ENCODE measurements around the gene RSRP1. TPM values are rescaled to one million over a fixed set of nuclear protein-coding genes. Genes with fewer than 3 reads are reported as not detected.

Gene RSRP1
- polyA plus RNA-seq, 2 of the 4 experiments (the other 2 are of a cell fraction) = 34.5 to 50.6 TPM

DNA sequence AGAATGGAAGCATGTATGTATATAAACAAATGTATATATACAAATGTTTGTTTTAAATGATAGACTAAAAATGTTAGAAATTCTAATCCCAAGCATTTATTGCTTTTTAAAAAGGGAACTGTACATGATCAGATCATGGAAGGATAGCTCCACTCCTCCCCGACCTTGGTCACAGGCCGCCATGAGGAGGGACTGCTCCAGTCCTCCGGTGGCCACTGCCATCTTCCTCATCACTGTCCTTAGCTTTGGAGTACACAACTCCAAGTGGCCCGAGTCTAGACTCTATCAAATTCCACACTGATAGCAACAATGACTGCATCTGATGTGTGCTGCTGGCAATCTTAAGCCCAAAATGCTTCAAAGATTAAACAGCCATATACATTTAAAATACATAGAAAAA, 24.6 kb downstream of the RSRP1 start (continued):
- TF ChIP-seq NPAS2 (CRISPR knock-in tag; IDR thresholded peaks at IDR 0.05; ENCODE audit: borderline replicate concordance) (no peak), FOSL2 (IDR thresholded peaks at IDR 0.05) (no peak), FOSL2 (CRISPR knock-in tag; IDR thresholded peaks at IDR 0.05) (no peak)

DNA sequence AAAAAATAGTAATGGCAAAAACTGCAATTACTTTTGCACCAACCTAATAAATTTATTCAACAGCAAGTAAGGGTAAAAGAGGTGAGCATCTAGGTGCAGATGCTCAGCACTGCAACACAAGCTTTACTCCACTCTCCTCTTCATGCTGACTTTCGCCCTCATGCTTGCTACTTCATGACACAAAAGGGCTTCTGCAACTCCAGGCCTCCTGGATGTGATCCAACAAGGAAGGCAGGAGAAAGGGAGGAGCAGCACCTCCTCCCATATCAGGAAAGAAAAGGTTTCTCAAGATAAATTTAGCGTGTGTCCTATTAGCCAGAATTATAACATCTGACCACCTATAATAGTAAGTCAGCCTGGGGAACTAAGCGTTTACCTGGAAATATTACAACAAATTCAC, 26.6 kb downstream of the RSRP1 start:
- TF ChIP-seq SMC3 (IDR thresholded peaks at IDR 0.05) (no peak), GATA3 (IDR thresholded peaks at IDR 0.05; ENCODE audit: borderline replicate concordance) (no peak), RNF2 (IDR thresholded peaks at IDR 0.05; ENCODE audit: borderline replicate concordance, low read depth) (no peak), EHF (CRISPR knock-in tag; IDR thresholded peaks at IDR 0.05) (no peak), SREBF2 (IDR thresholded peaks at IDR 0.05) (no peak), EP300 (IDR thresholded peaks at IDR 0.05) (no peak), HEYL (CRISPR knock-in tag; IDR thresholded peaks at IDR 0.05) (no peak), JUN (IDR thresholded peaks at IDR 0.05) (no peak)
- WGBS (ENCODE audit: missing lambda C conversion rate) = 90% methylated on average over 3 of the region's 3 CpGs
- ChIA-PET CTCF (interaction anchor here (0.6 kb wide), 1 partner anchor 134 kb away, joined by 3 read pairs; no protein-coding TSS in a partner anchor), POLR2A (no interaction called here)
- no peak overlapping the region for H3K4me2 ChIP-seq
- no peak for DNase-seq (ENCODE audit: low read depth in 1 of 2, low spot score in 1 of 2)
- H3K4me3 ChIP-seq = no peak overlapping the region
- no peak for ATAC-seq
- no peaks in the 10 kb centered on the region for H3K4me1 ChIP-seq
- no peaks in the 10 kb centered on the region for H3K9me3 ChIP-seq
- no peak overlapping the region for H3K27ac ChIP-seq
- no peak for FAIRE-seq

DNA sequence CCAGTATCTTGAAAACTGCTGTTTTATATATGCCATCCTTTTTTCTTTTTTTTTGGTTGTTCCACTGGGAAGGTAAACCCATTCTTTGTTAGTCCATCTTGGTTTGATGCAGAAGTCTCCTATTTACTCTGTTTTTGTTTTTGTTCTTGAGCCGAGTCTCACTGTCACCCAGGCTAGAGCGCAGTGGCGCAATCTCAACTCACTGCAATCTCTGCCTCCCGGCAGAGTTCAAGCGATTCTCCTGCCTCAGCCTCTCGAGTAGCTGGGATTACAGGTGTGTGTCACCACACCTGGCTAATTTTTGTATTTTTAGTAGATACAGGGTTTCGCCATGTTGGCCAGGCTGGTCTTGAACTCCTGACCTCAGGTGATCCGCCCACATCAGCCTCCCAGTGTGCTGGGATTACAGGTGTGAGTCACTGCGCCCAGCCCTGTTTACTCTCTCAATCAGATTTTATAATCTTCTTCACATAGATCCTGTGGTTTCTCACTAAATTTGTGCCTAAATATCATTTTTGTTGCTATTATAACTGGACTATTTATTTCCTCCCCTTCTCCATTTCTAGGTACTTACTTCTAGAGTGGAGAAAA, 27.5 kb downstream of the RSRP1 start:
- Histone ChIP-seq H3K4me1 (no peaks in the 10 kb centered on the region), H3K4me2 (no peak overlapping the region), H3K9me3 (no peaks in the 10 kb centered on the region), H3K4me3 (no peak overlapping the region), H3K27ac (no peak overlapping the region)
- ATAC-seq (no peak), DNase-seq (ENCODE audit: low read depth in 1 of 2, low spot score in 1 of 2) (no peak), FAIRE-seq (no peak)
- CTCF ChIA-PET = no interaction called here
- POLR2A ChIA-PET = no interaction called here
- WGBS (ENCODE audit: missing lambda C conversion rate) = 93% methylated on average over 9 of the region's 9 CpGs
- TF ChIP-seq ZFP36 (IDR thresholded peaks at IDR 0.05; ENCODE audit: borderline replicate concordance, partially characterized antibody) (no peak), HEYL (CRISPR knock-in tag; IDR thresholded peaks at IDR 0.05) (no peak), ZSCAN20 (CRISPR knock-in tag; IDR thresholded peaks at IDR 0.05) (no peak), NPAS2 (CRISPR knock-in tag; IDR thresholded peaks at IDR 0.05; ENCODE audit: borderline replicate concordance) (no peak), ESRRA (IDR thresholded peaks at IDR 0.05; ENCODE audit: borderline replicate concordance, low read length) (no peak), RAD21 (conservative IDR thresholded peaks at IDR 0.05 in 1 of 2, IDR thresholded peaks at IDR 0.05 in 1 of 2) (no peak), RARB (CRISPR knock-in tag; IDR thresholded peaks at IDR 0.05) (no peak), GATA3 (IDR thresholded peaks at IDR 0.05; ENCODE audit: borderline replicate concordance) (no peak), FOSL2 (IDR thresholded peaks at IDR 0.05) (no peak), FOSL2 (CRISPR knock-in tag; IDR thresholded peaks at IDR 0.05) (no peak)
- TF ChIP-seq, protein P1, sequence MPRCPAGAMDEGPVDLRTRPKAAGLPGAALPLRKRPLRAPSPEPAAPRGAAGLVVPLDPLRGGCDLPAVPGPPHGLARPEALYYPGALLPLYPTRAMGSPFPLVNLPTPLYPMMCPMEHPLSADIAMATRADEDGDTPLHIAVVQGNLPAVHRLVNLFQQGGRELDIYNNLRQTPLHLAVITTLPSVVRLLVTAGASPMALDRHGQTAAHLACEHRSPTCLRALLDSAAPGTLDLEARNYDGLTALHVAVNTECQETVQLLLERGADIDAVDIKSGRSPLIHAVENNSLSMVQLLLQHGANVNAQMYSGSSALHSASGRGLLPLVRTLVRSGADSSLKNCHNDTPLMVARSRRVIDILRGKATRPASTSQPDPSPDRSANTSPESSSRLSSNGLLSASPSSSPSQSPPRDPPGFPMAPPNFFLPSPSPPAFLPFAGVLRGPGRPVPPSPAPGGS (IDR thresholded peaks at IDR 0.05) = no peak
- TF ChIP-seq, protein P2, sequence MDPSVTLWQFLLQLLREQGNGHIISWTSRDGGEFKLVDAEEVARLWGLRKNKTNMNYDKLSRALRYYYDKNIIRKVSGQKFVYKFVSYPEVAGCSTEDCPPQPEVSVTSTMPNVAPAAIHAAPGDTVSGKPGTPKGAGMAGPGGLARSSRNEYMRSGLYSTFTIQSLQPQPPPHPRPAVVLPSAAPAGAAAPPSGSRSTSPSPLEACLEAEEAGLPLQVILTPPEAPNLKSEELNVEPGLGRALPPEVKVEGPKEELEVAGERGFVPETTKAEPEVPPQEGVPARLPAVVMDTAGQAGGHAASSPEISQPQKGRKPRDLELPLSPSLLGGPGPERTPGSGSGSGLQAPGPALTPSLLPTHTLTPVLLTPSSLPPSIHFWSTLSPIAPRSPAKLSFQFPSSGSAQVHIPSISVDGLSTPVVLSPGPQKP (IDR thresholded peaks at IDR 0.05; ENCODE audit: low read depth, low read length) = no peak
- TF ChIP-seq, protein P3, sequence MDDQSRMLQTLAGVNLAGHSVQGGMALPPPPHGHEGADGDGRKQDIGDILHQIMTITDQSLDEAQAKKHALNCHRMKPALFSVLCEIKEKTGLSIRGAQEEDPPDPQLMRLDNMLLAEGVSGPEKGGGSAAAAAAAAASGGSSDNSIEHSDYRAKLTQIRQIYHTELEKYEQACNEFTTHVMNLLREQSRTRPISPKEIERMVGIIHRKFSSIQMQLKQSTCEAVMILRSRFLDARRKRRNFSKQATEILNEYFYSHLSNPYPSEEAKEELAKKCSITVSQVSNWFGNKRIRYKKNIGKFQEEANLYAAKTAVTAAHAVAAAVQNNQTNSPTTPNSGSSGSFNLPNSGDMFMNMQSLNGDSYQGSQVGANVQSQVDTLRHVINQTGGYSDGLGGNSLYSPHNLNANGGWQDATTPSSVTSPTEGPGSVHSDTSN (IDR thresholded peaks at IDR 0.05) = no peak
- TF ChIP-seq, protein P4, sequence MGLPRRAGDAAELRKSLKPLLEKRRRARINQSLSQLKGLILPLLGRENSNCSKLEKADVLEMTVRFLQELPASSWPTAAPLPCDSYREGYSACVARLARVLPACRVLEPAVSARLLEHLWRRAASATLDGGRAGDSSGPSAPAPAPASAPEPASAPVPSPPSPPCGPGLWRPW (IDR thresholded peaks at IDR 0.05) = no peak
